GM21390 (cell line): ENCODE results near the gene NFIB.

Source experiments
- ATAC-seq: cut with Tn5 transposase; IDR thresholded peaks from one replicate; pipeline ENCODE4 v1.9.1; 2021; ENCODE audit not compliant: unreplicated experiment

NFIB gene

DNA sequence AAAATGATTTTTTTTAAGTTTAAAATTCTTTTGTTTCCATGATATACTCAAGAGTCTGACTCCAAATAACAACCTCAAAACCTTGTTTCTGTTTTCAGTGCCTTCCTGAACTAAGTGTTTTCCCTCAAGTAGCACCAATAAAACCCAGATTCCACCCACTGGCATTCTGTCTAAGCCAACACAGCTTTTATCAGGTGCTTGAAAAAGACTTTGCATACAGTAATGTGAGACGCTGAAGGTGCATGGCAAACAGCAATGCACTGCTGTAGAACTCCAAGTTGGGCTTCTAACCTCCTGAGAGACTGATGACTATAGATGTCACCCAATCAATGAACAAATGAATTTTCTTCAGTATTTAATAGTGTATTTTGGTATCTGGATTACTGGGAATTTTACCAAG lies 95.7 kb downstream of the NFIB start:
- no peak for ATAC-seq

DNA sequence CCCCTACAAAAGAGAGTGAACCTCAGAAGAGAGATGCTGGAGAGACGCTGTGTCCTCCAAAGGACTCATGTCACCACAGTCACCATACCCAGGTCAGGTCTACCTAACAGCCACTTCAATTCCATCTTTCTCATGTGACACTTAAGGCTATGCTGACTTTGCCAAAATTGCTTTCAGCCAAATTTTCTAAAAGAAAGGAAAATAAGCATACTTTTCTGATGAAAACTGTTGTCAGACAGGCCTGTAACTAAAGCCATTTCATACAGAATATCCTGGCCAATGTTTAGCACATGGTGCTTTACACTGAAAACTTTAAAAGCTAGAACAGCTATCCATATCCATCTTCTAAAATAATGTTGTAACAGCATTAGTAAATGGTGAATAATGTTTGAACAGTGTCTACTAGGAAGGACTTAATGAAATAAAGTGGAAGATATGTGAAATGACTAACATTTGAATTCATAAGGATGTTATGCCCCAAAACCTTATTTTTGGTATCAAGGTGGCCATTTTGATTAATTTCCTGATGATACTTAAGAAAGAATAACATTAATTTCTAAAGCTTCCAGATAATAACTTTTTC lies 97.2 kb downstream of the NFIB start:
- ATAC-seq: no peak

DNA sequence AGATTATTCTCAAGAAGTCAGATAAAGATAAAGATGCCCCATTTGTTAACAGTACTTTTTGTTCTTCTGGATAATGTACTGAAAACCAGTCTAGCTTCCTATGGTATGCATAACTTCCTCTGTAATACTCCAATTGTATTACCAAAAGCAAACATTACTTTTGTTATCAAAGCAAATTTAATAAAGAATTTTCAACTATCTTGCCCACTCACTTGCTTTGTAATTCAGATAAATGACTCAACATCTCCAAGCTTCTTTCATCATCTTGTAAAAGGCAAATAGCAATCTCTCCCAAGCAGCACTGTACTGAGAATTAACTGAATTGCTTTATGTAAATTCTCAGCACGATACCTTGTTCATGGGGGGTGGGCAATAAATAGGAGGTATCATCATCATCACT lies 98.3 kb downstream of the NFIB start:
- no peak for ATAC-seq

DNA sequence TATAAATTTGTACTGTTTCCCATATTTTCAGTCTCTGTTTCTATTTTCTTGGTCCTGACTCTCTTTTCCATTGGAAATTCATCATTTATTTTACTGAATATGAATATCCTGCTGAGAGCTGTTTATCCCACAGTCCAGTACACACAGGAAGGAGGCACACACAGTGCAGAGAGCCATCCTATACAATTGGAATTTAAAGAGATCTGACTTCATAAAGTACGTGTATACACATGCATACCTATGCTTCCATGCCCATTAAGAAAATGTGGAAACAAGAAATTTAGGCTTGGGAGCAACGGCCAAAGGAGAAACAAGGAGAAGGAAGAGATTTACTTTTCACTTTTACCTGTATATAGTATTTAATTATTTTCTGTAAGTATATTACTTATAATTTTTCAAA lies 99.2 kb downstream of the NFIB start:
- no peak for ATAC-seq

DNA sequence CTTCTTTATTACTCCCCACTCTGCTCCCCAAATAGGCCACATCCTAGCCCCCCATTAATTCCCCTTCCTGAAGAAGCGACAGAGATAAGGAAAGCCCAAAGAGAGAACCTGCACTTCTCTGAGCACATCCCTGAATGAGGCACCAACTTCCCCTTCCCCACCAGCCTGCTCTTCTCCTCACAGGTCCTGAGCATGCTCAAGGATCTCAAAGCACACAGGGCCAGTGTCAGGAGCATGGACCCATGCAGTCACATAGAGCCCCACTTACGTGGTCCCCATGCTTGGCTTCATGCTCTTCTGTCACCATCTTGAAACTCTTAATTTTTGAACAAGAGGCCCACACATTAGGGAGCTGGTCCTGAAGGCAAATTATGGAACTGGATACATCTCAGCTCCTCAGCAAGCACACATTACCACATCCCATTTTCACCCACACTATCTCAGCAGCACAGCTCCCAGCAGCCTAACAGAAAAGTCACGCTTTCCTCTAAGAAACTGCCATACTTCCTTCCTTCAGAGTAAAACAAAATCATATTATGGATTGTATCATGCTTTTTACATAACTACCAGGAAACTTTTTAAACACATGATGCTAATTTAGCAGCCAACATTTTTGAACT lies 99.8 kb downstream of the NFIB start:
- ATAC-seq: no peak

DNA sequence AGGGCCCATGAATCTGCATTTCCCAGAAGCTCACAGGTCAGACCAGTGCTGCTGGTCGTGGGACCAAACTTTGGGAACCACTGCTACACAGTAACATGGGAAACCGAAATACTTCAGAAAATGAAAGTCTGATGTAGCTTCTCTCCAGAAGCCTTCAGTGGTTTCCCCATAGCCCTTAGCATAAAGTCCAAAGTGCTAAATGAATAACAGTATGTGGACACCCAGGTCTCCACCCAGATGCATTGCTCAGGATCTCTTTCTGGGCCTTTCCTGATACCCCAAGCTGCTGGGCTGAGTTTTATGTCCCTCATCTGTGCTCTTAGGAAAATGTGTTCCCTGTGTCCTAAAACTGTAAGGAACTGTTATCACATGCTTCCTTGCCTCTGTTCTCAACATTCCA lies 100.4 kb downstream of the NFIB start:
- ATAC-seq: no peak

DNA sequence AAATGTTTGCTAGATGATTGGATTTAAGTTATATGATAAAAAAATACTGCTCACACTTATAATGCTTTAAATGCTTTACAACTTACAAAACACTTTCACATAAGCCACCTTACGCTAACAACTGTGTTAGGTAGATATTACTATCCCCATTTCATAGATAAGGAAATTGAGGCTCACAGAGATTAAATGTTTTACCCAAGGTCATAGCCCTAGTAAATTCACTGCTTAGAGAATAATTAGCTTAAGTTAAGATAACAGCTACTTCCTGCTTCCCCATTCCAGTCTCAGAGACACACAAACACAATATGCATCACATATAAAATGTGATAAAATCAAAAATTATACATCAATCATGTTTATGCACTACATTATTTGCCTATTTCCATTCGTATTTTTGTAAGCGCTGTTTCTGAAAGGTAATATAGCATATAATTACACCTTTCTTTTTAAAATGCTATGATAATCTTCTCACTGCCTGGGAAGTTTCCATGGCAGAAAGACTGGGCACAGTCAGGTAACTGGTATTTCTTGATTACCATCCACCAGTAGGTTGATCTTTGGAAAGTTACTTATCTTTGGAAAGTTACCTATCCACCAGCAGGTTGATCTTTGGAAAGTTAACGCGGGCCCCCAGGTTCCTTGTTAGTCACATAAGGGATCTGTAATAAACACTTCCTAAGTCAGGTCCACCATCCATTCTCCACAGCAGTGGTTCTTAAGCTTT lies 101.1 kb downstream of the NFIB start:
- ATAC-seq: no peak

DNA sequence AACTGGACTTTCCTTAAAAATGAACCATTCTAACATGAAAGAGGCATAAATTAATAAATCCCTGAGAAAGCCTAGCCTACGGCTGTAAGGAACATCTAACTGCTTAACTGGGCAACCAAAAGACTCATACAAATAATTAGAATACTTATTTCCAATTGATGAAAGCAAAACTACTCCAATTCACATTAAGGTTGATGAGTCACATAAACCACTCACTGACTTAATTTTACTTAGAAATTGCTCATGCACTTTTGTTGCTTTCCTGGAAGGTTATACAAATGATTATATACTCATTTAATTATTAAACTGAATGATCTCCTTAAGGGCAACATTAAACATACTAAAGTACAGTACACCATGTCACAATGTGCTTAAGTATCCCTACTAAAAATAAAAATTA lies 101.9 kb downstream of the NFIB start:
- ATAC-seq: no peak

DNA sequence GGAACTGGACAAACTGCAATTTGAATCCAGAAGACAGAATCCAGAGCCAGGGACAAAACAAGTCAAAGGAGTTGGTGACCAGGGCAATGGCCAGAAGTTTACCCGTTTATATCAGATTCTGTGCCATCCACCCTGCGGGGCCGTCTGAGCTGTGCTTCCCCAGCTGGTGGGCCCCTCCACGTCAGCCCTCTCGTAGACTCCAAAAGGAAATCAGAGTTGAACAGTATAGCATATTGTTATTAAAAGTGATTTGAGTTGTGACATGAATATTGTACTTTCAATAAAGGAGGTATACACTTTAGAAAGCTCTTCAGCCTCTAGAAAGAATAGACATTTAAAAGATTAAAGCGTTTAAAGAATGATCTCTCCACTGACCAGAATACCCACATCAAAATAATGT lies 102.4 kb downstream of the NFIB start:
- ATAC-seq: no peak

DNA sequence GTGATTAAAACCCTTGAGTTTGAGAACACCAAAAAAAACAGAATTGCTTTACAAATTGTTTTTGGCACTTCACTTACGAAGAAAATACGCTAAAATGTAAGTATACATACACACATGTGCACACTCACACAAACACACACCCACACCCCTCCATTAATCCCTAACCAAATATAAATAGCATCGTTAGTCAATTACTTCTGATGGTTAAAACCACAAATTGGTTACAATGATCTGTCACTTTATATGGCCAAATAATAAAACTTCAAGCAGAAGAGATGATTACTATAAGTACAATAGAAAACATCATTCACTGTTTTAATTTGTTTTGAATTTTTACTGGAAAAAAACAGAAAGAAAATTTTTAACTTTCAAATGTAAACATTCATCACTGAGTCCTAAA lies 103.5 kb downstream of the NFIB start:
- ATAC-seq: no peak

DNA sequence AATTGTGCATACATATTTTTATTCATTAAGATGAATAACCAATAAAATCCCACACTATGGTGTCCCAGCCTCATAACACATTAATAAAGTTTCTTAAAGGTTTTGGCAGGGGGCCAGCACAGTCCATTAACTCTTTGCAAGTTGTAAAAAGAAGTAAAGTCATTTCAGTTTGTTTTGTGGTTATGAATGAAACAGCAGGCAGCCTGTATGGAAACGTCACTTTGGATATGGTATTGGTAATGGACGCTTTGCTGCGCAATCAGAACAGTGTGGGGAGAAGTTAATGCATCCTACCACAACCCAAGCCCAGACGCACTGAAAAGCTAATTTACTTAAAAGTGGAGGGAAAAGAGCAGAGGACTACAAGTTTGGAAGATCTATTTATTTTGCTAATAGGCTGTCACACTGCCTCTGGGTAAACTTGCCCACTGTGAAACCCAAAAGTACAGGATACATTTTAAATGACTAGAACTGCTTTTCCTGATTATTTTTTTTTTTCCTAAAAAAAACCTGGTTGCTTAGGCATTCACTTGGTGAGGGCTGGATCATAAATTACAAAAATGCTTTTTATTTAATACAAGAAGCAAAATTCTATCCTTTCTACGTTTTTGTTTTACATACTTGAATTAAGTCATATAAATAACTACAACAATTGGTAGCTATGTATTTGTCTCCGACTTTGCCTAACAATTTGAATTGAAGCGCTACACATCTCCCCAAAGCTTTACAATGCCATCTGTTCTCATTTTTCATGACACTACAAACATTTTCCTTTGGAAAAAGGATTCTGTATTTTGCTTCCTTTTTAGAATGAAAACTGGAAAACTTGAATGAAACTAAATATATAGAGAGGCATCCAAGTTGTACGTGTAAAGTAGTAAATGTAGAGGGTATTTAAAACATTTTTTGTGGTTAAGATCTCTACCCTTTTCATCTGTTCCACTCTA lies 104.3 kb downstream of the NFIB start:
- ATAC-seq: no peak

DNA sequence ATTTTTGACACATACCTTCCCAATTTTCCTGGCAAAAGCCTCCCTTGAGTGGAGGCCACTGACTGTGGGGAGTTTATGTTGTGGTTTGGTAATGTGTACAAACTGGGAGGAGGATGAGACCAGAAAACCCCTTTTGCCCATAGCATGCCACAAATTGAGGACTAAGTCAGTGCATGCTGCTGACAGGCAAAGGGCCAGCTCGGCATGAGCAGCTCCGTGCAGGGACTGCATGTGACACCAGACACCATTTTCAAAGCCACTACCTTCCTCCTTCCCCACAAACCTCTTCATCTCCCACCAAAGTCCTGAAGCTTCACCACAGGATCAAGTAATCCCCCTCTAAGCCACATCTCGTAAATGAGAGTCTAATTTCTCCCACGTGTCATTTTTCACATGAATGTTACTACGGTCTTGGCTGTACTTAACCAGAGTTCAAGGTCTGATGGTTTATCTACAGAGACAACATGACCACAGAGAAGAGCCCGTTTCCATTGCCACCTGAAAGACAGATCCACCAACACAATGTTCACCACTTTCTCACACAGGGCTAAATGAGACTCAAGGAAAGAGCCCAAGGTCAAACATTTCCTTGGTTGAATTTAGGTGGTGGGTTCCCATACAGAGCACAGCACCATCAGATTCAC lies 106.5 kb downstream of the NFIB start:
- no peak for ATAC-seq

DNA sequence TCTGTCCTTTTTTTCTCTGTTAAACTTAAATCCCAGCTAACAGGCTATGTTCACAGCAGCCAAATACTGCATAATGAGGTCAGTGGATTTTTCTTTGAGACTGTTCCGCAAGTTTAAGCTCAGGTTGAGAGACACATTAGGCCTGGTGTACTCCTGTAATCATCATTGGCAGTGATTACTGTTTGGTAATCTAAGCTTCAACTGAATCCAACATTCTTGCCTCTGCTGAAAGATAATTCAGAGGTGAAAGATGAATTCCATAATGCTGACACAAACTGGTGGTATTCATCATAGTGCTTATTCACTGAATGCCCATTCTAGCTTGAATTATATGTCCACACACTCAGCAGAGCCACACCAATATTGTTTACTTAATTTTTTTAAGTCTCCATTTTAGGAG lies 108.5 kb downstream of the NFIB start:
- no peak for ATAC-seq

DNA sequence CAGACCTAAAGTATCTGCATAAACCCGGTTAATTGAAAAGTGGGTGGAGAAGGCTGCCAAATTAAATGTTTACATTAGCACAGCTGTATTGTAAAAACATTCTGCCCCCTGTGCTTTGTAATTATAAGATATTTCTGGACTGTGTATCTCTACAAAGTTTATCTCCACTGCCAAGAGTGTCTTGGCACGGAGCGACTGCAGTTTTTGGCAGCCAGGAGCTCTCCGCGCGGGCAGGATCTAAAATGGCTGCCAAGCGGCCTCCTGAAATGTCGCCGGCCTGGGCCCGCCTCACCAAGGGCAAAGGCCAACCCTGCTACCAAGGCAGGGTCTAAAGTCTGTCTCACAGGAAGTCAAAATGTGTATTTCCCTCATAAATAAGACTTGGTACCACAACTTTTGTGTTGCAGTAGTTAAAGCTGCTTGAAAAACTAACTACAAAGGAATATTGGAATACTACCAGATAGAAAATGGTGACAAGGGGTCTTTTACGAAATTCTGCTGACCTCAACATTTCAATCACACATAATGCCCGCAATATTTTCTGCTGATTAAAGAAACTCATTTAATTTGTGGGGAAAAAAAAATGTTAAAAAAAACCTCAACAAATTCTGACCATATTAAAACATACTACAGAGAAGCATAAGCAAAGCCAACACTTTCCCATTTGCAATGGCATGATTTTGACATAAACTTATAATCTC lies 110.4 kb downstream of the NFIB start:
- ATAC-seq: no peak

DNA sequence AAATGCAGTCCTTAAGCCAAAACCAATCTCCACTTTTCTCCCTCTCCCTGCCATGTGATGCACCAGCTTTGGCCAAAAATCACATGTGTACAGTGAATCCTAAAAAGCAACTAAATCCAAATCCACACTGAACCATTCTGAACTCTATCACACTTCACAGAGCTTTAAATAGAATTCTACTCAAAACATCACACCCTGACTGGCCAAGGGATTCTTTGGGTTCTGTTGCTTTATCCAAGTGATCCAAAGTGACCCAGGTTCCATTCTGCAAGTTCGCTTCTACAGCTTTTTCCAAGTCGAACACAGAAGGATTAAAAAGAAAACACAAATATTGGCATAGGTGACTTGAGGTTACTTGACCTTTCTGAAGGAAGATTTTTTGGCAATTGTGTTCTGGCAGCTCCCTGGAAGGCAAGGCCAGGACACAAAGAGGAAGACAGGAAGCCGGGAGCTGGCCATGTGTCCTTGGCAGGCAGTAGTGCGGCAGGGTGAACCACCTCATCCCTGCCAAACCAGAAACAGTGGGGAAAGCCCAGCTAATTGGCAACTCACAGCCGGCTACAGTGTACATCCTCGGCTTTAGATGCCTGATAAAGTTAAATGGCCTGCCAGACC lies 115.0 kb downstream of the NFIB start:
- no peak for ATAC-seq

DNA sequence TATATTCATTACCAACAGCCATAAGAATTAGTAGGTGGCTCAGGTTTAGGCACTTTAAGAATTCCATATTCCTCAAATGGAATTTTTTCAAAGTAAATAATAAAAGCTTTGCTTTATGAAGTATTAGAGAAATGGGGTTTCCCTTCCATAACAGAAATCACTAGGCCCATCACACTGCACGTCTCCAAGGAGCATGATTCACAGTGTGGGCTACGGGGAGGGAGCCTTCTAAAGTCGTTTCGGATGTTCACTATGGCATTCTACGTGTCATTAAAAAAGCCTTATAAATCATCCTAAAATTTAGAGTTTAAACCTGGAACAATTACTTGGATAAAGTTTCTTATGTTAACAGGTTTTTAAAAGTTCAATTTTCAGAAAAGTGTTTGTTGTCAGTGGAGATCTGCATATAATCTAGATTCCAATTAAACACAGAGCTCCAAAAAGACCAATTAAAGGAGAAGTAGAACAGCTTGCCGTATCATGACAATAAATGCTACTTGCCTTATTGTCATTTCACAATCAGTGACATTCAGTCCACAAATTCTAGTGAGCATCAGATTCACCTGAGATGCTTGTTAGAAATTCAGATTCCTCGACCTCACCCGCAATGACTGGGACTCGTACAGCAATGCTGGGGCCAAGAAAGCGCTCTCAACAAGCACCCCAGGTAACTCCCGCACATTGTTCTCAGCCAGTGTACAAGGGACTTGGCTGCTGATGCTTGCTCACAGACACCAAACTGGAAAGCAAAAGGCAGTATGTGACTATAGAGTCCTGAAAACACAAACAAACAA lies 115.7 kb downstream of the NFIB start:
- no peak for ATAC-seq

DNA sequence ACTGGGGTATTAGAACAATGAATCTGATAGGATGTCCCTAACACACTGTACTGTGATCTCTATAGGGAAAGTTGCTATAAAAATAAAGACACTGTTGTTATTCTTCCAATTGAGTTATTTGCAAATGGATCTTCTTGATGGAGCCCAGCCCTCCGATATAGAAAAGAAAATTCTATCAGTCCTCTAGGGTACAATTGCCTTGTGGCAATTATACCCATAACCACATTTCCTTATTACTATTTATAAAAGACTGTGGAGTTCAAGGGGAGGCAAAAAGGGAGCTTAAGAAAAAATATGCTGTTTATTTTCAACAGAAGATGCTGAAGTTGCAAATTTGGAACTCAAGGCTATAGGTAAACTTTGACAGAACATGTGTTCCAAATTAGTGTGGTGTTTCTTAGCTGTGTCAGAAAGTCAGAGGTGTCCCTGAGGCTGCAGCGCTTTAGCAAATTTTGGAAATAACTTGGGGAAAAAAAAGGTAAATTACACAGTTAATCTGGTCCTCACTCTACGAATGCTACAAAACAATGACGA lies 116.5 kb downstream of the NFIB start:
- ATAC-seq: no peak

DNA sequence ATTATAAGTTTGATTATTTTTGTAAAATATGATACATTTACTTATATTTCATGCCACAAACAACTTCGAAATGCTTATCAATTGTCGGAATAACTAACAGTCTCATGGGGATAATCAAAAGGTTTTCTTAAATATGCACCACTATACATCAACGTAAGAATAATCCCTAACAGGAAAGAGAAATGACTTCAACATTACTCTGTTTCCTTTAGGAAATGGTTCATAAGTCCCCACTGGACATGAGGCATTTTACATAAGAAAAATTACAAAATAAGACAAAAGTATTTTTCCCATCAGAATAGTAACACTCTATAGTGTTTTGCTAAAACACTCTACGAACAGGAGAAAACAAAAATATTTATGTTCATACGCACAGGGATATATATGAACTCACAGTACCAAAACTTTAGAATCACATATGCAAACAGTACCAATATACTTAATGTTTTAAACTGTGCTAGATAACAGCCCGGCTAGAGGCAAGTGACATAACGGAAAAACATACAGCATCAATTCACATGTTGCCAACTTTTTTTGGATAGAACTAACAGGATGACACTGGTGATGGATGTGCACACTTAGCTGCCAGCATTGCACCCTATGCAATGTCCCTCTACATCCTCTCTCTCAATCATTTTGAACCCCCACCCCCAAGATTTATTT lies 120.5 kb downstream of the NFIB start:
- ATAC-seq: no peak
